Mucosa of descending colon (tissue), 3 donors: ENCODE data around the gene NHLRC1. TPM values are rescaled to one million over a fixed set of nuclear protein-coding genes. Genes with fewer than 3 reads are reported as not detected.

Source experiments
- ATAC-seq: fragments of 200-7000 bp; cut with Tn5 transposase; one replicate; pipeline ENCODE4 v1.9.1; 2020; ENCODE audit warnings: mild to moderate bottlenecking, moderate library complexity
- DNase-seq, 3 donors: peaks; one replicate each; pipeline ENCODE4 v3.0.0-alpha.2; 2020
- H3K36me3 ChIP-seq: fragments of 200-600 bp; one replicate; pipeline ENCODE4 v1.8.0; 2021; ENCODE audit warnings: low read depth, mild to moderate bottlenecking
- H3K4me1 ChIP-seq: fragments of 200-600 bp; one replicate; pipeline ENCODE4 v1.8.0; 2021; ENCODE audit warnings: low read depth, mild to moderate bottlenecking
- H3K4me3 ChIP-seq: fragments of 200-600 bp; one replicate; pipeline ENCODE4 v1.8.0; 2021; ENCODE audit warnings: mild to moderate bottlenecking
- H3K9me3 ChIP-seq: fragments of 200-600 bp; one replicate; pipeline ENCODE4 v1.8.0; 2021; ENCODE audit warnings: mild to moderate bottlenecking
- intact Hi-C, 2 donors: fragments of 100-400 bp; cut with DNase I in 1 of 2; cut with micrococcal nuclease in 1 of 2; formaldehyde crosslinking; loops; one replicate each; pipeline versions ENCODE4 v1.11.0 to v1.11.1; 2022; cut with DNase I, micrococcal nuclease
- total RNA-seq, 3 donors: library from RNA; stranded (reverse); fragmentation: NEBNext Ultra II Directional in 2 of 3; extraction: Animal tissue kit (Norgen Biotek cat#: 25700) in 2 of 3; gene quantifications; one replicate each; pipeline versions ENCODE4 v1.2.1 to v1.2.4, GENCODE V29; 2021 to 2023
- TF ChIP-seq, protein P1 (sequence below): fragments of 200-600 bp; IDR thresholded peaks from one replicate; pipeline ENCODE4 v1.8.0; 2022; ENCODE audit warnings: antibody characterized with exemption, mild to moderate bottlenecking
- donor health status: DM: no; HTN: no; CAD: no; lungs with moderate emphysema.
- donor health status: DM: no; HTN: no; CAD: no.
- donor health status: DM: no; HTN: yes; CAD: no.

NHLRC1 gene
- total RNA-seq, 3 donors from 2014 or later = 1.8 to 3.6 (median 2.3) TPM

DNA sequence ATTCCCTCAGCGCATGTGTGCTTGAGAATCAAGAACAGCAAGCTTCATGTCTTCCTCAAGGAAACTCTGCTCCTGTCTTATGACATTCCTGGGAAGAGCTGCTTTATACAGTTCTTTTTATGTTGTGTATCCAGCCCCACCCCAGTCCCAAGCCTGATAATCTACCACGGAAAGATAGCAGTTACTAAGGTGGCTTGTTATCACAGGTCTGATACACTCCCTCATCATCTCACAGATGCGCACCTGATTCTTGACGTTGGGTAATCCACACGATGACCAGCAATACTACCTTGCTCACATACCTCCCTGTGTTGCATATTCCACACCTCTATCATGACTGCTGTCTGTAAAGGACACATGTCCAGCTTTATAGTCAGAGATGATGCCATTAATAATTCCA is 3.2 kb downstream of the NHLRC1 start:
- ATAC-seq (peak; percentile 80), DNase-seq (peak in 1 of 3 donors; percentile 73)
- H3K9me3 ChIP-seq = no peaks in the 10 kb centered on the region
- H3K4me3 ChIP-seq = no peak overlapping the region
- TF ChIP-seq, protein P1, sequence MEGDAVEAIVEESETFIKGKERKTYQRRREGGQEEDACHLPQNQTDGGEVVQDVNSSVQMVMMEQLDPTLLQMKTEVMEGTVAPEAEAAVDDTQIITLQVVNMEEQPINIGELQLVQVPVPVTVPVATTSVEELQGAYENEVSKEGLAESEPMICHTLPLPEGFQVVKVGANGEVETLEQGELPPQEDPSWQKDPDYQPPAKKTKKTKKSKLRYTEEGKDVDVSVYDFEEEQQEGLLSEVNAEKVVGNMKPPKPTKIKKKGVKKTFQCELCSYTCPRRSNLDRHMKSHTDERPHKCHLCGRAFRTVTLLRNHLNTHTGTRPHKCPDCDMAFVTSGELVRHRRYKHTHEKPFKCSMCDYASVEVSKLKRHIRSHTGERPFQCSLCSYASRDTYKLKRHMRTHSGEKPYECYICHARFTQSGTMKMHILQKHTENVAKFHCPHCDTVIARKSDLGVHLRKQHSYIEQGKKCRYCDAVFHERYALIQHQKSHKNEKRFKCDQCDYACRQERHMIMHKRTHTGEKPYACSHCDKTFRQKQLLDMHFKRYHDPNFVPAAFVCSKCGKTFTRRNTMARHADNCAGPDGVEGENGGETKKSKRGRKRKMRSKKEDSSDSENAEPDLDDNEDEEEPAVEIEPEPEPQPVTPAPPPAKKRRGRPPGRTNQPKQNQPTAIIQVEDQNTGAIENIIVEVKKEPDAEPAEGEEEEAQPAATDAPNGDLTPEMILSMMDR = no peak
- peaks cover 16% of the 10 kb centered on the region for H3K4me1 ChIP-seq
- no peaks in the 10 kb centered on the region for H3K36me3 ChIP-seq
- intact Hi-C loops = no loop called here

DNA sequence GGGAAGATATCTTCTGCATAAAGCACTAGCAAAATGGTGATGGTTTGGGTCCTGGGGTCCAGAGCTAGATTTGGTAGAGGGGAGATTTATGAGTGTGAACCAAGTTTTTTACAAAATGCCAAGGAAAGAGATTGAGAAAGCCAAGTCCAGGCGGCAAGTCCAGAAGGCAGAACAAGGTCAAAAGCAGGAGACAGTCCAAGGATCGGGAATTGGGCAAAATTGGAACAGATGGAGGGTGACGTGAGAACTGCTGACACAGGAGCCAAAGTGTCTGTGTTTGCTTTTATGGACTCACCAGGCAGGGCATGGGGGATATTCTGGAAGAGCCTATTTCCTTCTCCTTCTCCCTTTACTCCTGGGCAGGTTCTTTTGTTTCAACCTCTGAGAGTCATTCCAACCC is 4.1 kb downstream of the NHLRC1 start:
- ATAC-seq = no peak
- intact Hi-C loops = no loop called here
- H3K36me3 ChIP-seq = no peaks in the 10 kb centered on the region

DNA sequence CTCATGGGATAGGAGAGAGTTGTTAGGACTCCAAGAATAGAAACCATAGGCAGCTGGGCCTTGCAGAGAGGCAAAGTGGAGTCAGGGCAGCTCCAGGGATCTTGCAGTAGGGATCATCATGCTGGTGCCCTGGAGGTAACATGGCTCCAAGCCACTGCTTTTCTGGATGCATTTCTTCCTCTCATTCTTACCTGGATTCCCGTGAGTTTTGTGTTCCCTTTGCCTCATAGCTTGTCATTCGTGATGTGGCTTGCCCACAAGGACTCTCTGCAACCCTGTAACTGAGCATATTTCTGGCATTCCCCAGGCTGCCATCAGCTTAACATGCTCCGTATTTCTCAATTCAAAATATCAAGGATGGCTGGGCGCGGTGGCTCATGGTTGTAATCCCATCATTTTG is 5.3 kb downstream of the NHLRC1 start:
- ATAC-seq (no peak), DNase-seq (no peak)
- Histone ChIP-seq H3K4me1 (peaks cover 13% of the 10 kb centered on the region), H3K4me3 (no peak overlapping the region), H3K36me3 (no peaks in the 10 kb centered on the region), H3K9me3 (no peaks in the 10 kb centered on the region)
- TF ChIP-seq, protein P1 = no peak
- intact Hi-C loops = no loop called here

More for the DNA sequence above, 4.1 kb downstream of the NHLRC1 start:
- DNase-seq = no peak
- TF ChIP-seq, protein P1 = no peak
- Histone ChIP-seq H3K4me3 (no peak overlapping the region), H3K9me3 (no peaks in the 10 kb centered on the region), H3K4me1 (peaks cover 16% of the 10 kb centered on the region)

DNA sequence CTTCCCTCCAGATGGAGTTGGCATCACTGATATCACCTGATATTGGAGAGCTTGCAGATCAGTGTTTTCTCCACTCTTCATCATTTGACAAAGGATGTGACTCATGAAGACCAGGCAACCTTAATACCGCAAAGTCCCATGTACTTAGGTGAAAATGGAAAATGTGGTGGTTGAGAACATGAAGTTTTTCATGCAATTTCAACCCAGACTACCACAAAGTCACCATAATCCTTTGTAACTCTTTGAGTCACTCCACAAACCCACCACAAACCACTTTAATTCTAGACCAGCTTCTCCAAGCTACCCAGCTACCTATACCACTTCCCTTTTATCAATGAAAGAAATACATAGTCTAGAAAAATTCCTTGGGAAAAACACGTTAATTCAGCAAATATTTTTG is 7.1 kb downstream of the NHLRC1 start:
- TF ChIP-seq, protein P1 = no peak
- ATAC-seq (no peak), DNase-seq (no peak)
- Histone ChIP-seq H3K4me3 (no peak overlapping the region), H3K9me3 (no peaks in the 10 kb centered on the region), H3K4me1 (peaks cover 5% of the 10 kb centered on the region), H3K36me3 (no peaks in the 10 kb centered on the region)
- intact Hi-C loops = no loop called here

DNA sequence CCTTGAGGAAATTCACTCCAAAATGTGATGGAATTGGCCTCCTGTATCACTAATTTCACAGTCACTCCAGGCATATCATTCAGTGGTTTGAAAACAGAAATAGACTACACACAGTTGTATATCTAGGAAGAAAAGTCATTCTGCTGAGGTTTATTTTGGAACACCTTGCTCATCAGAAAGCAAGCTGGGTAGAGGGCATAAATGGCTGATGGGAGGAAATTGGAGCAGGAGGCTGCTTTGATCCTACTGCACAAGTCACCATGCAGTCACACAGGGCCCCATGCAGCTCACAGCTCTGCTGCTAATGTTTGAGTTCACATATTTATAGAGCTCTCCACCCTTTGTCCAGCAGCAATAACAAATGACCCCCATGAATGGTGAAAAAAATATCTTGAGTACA is 12.3 kb downstream of the NHLRC1 start:
- no peak overlapping the region for H3K4me3 ChIP-seq
- ATAC-seq (no peak), DNase-seq (no peak)
- TF ChIP-seq, protein P1 = no peak
- intact Hi-C loops = no loop called here
- H3K36me3 ChIP-seq = no peaks in the 10 kb centered on the region
- H3K9me3 ChIP-seq = no peaks in the 10 kb centered on the region
- no peaks in the 10 kb centered on the region for H3K4me1 ChIP-seq

DNA sequence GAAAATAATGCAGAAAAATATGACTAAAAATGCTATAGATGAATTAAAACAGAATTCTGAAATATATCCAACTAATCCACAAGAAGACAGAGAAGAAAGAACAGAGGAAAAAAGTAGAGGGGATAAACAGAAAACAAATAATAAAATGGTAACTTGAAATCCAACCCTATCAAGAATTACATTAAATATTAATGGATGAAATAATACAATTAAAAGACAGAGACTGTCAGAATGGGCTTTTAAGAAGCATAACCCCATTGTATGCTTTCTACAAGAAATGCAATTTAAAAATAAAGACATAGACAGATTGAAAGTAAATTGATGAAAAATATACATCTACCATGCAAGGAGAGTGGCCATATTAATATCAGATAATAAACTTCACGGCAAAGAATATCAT is 15.4 kb downstream of the NHLRC1 start:
- no peaks in the 10 kb centered on the region for H3K9me3 ChIP-seq
- TF ChIP-seq, protein P1 = no peak
- intact Hi-C loops = no loop called here
- H3K4me3 ChIP-seq = no peak overlapping the region
- no peaks in the 10 kb centered on the region for H3K36me3 ChIP-seq
- ATAC-seq = no peak
- DNase-seq = no peak
- H3K4me1 ChIP-seq = no peaks in the 10 kb centered on the region
